Neural cell (in vitro differentiated cells): ENCODE data around the gene ZRANB1. TPM values are rescaled to one million over a fixed set of nuclear protein-coding genes. Genes with fewer than 3 reads are reported as not detected.

Experiments
- H2AFZ ChIP-seq: fragments of 200-600, 300-800 bp; sonication (generic), shearing (Covaris generic); 2 replicates; pipeline ENCODE4 v1.6.0; 2014; ENCODE audit warnings: low read depth, mild to moderate bottlenecking, antibody characterized with exemption, low read length, moderate library complexity
- H3F3A ChIP-seq: fragments of 200-600 bp; shearing (Covaris generic); 2 replicates; pipeline ENCODE4 v1.6.1; 2016; ENCODE audit warnings: mild to moderate bottlenecking, moderate library complexity, mixed read lengths, antibody characterized with exemption, low read length; ENCODE audit not compliant: insufficient read depth, poor library complexity, severe bottlenecking
- H3K27ac ChIP-seq: fragments of 200-600, 300-800 bp; sonication (generic), shearing (Covaris generic); 2 replicates; pipeline ENCODE4 v1.5.1; 2014; ENCODE audit warnings: mild to moderate bottlenecking, low read length, moderate library complexity
- H3K27me3 ChIP-seq: fragments of 300-800, 200-600 bp; sonication (generic), shearing (Covaris generic); 2 replicates; pipeline ENCODE4 v1.6.0; 2014; ENCODE audit warnings: mild to moderate bottlenecking, low read depth, low read length, moderate library complexity; ENCODE audit not compliant: insufficient read depth
- H3K36me3 ChIP-seq: fragments of 300-800, 200-600 bp; sonication (generic), shearing (Covaris generic); 2 replicates; pipeline ENCODE4 v1.5.1; 2014; ENCODE audit warnings: mild to moderate bottlenecking, antibody characterized with exemption, low read length, moderate library complexity; ENCODE audit not compliant: insufficient read depth
- H3K4me2 ChIP-seq: fragments of 300-800, 200-600 bp; sonication (generic), shearing (Covaris generic); 2 replicates; pipeline ENCODE4 v1.6.0; 2014; ENCODE audit warnings: mild to moderate bottlenecking, low read length
- H3K4me3 ChIP-seq: fragments of 300-800, 200-600 bp; sonication (generic), shearing (Covaris generic); 2 replicates; pipeline ENCODE4 v1.5.1; 2014; ENCODE audit warnings: mild to moderate bottlenecking, low read length, moderate library complexity
- H3K79me2 ChIP-seq: fragments of 200-600 bp; shearing (Covaris generic); replicated peaks from 2 replicates; pipeline ENCODE4 v1.6.0; 2014; ENCODE audit warnings: mild to moderate bottlenecking, low read length, moderate library complexity; ENCODE audit not compliant: insufficient read depth
- H3K9ac ChIP-seq: fragments of 300-800, 200-600 bp; sonication (generic), shearing (Covaris generic); 2 replicates; pipeline ENCODE4 v1.6.1; 2016; ENCODE audit warnings: mild to moderate bottlenecking, low read length, mixed read lengths
- H3K9me2 ChIP-seq: fragments of 200-600 bp; shearing (Covaris generic); 2 replicates; pipeline ENCODE4 v1.6.1; 2016; ENCODE audit warnings: mild to moderate bottlenecking, low read length, mixed read lengths; ENCODE audit not compliant: insufficient read depth
- H3K9me3 ChIP-seq: fragments of 200-600, 300-800 bp; sonication (generic), shearing (Covaris generic); 2 replicates; pipeline ENCODE4 v1.6.1; 2016; ENCODE audit warnings: mild to moderate bottlenecking, mixed run types, low read length, moderate library complexity, mixed read lengths
- H4K20me1 ChIP-seq: fragments of 200-600 bp; shearing (Covaris generic); 2 replicates; pipeline ENCODE4 v1.6.1; 2016; ENCODE audit warnings: mild to moderate bottlenecking, mixed run types; ENCODE audit not compliant: insufficient read depth
- EP300 ChIP-seq: fragments of 450-650 bp; conservative IDR thresholded peaks from 2 replicates; pipeline ENCODE4 v1.6.1; 2014; ENCODE audit warnings: antibody characterized with exemption, mild to moderate bottlenecking, moderate library complexity; ENCODE audit not compliant: poor library complexity, severe bottlenecking
- EZH2 ChIP-seq: fragments of 200-600, 300-800 bp; shearing (Covaris generic), sonication (generic); IDR thresholded peaks from 2 replicates; pipeline ENCODE4 v1.6.1; 2014; ENCODE audit warnings: antibody characterized with exemption, low read length, borderline replicate concordance, mild to moderate bottlenecking; ENCODE audit not compliant: insufficient read depth, poor library complexity, severe bottlenecking
- MXI1 ChIP-seq: fragments of 450-650 bp; conservative IDR thresholded peaks from 2 replicates; pipeline ENCODE4 v1.6.1; 2014; ENCODE audit warnings: antibody characterized with exemption, mild to moderate bottlenecking; ENCODE audit not compliant: poor library complexity, severe bottlenecking
- POLR2AphosphoS5 ChIP-seq: IDR thresholded peaks from 2 replicates; pipeline ENCODE4 v1.6.1; 2012
- RAD21 ChIP-seq: fragments of 450-650 bp; conservative IDR thresholded peaks from 2 replicates; pipeline ENCODE4 v1.6.1; 2014; ENCODE audit warnings: antibody characterized with exemption, mild to moderate bottlenecking, moderate library complexity
- SMC3 ChIP-seq: fragments of 450-650 bp; conservative IDR thresholded peaks from 2 replicates; pipeline ENCODE4 v1.6.1; 2014; ENCODE audit warnings: antibody characterized with exemption, mild to moderate bottlenecking, moderate library complexity; ENCODE audit not compliant: poor library complexity
- TAF1 ChIP-seq: IDR thresholded peaks from 2 replicates; pipeline ENCODE4 v1.6.1; 2012; ENCODE audit warnings: low read depth
- polyA plus RNA-seq: library from polyadenylated mRNA; depleted of rRNA; stranded (reverse); fragments of >200 nt; gene quantifications from 2 replicates; pipeline ENCODE4 v1.2.3, GENCODE V29; 2014
- TF ChIP-seq, protein P1 (sequence below): IDR thresholded peaks from 2 replicates; pipeline ENCODE4 v1.6.1; 2012; ENCODE audit warnings: borderline replicate concordance
- TF ChIP-seq, protein P2 (sequence below): fragments of 450-650 bp; IDR thresholded peaks from 2 replicates; pipeline ENCODE4 v1.5.1; 2014; ENCODE audit warnings: antibody characterized with exemption, mild to moderate bottlenecking, moderate library complexity; ENCODE audit not compliant: poor library complexity, severe bottlenecking

Gene ZRANB1
- polyA plus RNA-seq, 1 donor from 2014 or later = 47.7 TPM

DNA sequence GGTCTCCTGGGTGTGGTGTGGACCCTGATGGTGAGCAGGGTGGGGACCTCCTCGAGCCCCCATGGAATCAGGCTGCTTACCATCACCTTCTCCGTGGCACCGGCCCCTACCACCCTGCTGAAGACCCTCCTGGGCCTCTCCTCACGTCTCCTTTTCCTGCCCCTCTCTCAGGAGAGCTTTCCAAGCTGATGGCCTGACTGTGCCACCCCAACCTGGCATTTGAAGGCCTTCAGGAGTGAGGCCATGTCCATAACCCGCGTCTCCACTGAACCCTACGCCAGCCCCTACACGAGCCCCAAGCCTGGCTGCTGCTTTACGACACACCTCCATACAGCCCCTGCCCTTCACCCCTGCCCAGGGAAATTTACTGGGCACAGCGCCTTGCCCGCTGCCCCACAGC lies 55.4 kb downstream of the ZRANB1 start:
- Histone ChIP-seq H2AFZ (no peak overlapping the region), H3K79me2 (no peaks in the 10 kb centered on the region), H3K27me3 (no peaks in the 10 kb centered on the region), H4K20me1 (no peaks in the 10 kb centered on the region), H3K27ac (no peak overlapping the region), H3K4me2 (no peak overlapping the region), H3K4me3 (no peak overlapping the region), H3K9me3 (no peaks in the 10 kb centered on the region), H3K36me3 (no peaks in the 10 kb centered on the region), H3F3A (no peaks in the 10 kb centered on the region), H3K9me2 (no peaks in the 10 kb centered on the region), H3K9ac (no peak overlapping the region)
- no peak for TF ChIP-seq TAF1
- TF ChIP-seq EP300 = no peak
- TF ChIP-seq MXI1 = no peak
- TF ChIP-seq, protein P1, sequence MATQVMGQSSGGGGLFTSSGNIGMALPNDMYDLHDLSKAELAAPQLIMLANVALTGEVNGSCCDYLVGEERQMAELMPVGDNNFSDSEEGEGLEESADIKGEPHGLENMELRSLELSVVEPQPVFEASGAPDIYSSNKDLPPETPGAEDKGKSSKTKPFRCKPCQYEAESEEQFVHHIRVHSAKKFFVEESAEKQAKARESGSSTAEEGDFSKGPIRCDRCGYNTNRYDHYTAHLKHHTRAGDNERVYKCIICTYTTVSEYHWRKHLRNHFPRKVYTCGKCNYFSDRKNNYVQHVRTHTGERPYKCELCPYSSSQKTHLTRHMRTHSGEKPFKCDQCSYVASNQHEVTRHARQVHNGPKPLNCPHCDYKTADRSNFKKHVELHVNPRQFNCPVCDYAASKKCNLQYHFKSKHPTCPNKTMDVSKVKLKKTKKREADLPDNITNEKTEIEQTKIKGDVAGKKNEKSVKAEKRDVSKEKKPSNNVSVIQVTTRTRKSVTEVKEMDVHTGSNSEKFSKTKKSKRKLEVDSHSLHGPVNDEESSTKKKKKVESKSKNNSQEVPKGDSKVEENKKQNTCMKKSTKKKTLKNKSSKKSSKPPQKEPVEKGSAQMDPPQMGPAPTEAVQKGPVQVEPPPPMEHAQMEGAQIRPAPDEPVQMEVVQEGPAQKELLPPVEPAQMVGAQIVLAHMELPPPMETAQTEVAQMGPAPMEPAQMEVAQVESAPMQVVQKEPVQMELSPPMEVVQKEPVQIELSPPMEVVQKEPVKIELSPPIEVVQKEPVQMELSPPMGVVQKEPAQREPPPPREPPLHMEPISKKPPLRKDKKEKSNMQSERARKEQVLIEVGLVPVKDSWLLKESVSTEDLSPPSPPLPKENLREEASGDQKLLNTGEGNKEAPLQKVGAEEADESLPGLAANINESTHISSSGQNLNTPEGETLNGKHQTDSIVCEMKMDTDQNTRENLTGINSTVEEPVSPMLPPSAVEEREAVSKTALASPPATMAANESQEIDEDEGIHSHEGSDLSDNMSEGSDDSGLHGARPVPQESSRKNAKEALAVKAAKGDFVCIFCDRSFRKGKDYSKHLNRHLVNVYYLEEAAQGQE = no peak
- TF ChIP-seq EZH2 = no peak
- TF ChIP-seq SMC3 = no peak

DNA sequence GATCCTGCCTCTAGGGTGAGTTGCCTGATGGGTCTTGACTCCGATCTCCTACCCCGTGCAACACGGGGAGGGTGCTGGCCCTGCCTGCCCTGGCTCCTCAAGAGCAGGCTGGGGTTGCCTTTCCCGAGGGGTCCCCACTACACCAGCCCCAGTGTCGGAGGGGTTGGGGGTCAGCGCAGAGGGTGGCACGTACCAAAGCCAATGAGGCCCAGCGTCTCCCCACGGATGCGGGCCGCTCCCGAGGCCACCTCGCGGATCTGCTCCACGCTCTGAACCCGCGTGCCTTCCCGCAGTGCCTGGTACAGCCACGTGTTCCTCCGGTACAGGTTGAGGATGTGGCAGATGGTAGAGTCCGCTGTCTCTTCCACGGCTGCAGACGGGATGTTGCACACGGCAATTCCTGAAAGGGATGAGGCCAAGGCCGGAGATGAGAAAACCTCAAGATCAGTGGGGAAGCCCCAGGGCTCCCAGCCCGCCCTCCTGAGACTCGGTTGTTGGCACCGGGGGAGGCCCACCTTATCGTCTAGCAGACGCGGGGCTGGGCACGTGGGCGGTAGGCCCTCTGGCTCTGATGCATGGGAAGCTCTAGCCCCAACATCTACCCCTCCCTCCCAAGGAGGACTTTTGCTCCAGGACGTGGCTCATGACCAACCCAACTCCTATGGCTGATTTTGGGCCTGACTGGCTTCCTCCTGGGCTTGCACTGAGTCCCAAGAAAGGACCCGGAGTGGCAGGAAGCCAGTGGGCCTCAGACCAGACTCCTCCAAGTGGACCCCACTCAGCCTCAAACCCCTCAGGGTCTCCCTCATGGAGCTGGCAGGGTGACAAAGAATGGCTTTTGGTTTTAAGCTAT lies 56.1 kb downstream of the ZRANB1 start:
- Histone ChIP-seq H3K36me3 (no peaks in the 10 kb centered on the region), H3K4me3 (no peak overlapping the region), H3K9ac (no peak overlapping the region), H3K27ac (no peak overlapping the region), H3K9me2 (no peaks in the 10 kb centered on the region), H4K20me1 (no peaks in the 10 kb centered on the region), H3K4me2 (no peak overlapping the region), H3K27me3 (no peaks in the 10 kb centered on the region), H3K9me3 (no peaks in the 10 kb centered on the region), H3K79me2 (no peaks in the 10 kb centered on the region), H3F3A (no peaks in the 10 kb centered on the region), H2AFZ (no peak overlapping the region)
- TF ChIP-seq EP300 (no peak), TAF1 (no peak)

DNA sequence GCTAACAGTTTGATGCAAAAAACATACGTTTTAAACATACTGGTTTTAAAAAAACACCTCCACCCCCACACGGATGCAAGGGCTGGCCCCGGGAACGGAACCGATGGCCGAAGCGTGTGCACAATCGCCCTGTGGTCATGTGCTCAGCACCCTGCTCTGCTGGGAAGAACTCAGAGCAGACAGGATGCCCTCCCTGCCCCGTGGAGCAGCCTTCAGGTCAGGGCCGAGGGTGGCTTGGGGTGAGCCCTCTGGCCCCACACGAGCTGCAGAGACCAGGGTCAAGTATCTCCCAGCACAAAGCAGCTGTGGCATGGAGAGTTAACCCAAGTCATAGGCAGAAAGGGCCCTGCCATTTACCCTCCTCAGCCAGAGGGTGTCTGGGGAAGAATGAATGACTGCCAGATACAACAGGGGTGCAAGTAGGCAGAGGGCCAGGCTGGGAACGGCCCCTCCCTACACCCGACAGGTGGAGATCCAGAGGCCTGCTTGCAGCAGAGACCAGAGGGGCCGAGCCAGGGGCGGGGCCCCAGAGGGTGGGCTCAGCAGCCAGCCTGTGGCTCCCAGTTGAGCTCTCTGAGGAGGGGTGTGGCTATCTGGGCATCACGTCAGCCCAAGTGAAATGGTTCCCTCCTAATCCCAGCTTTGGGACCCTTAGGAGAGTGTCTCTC lies 56.8 kb downstream of the ZRANB1 start:
- no peaks in the 10 kb centered on the region for H3F3A ChIP-seq
- no peaks in the 10 kb centered on the region for H3K36me3 ChIP-seq
- H3K9ac ChIP-seq = no peak overlapping the region
- no peak overlapping the region for H3K4me3 ChIP-seq
- H3K27me3 ChIP-seq = no peaks in the 10 kb centered on the region
- no peak overlapping the region for H2AFZ ChIP-seq
- TF ChIP-seq, protein P2, sequence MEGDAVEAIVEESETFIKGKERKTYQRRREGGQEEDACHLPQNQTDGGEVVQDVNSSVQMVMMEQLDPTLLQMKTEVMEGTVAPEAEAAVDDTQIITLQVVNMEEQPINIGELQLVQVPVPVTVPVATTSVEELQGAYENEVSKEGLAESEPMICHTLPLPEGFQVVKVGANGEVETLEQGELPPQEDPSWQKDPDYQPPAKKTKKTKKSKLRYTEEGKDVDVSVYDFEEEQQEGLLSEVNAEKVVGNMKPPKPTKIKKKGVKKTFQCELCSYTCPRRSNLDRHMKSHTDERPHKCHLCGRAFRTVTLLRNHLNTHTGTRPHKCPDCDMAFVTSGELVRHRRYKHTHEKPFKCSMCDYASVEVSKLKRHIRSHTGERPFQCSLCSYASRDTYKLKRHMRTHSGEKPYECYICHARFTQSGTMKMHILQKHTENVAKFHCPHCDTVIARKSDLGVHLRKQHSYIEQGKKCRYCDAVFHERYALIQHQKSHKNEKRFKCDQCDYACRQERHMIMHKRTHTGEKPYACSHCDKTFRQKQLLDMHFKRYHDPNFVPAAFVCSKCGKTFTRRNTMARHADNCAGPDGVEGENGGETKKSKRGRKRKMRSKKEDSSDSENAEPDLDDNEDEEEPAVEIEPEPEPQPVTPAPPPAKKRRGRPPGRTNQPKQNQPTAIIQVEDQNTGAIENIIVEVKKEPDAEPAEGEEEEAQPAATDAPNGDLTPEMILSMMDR = no peak
- TF ChIP-seq RAD21 (no peak), POLR2AphosphoS5 (no peak), EZH2 (no peak)
- no peaks in the 10 kb centered on the region for H3K9me3 ChIP-seq
- no peak overlapping the region for H3K27ac ChIP-seq
- H3K4me2 ChIP-seq = no peak overlapping the region
- H3K9me2 ChIP-seq = no peaks in the 10 kb centered on the region
- no peaks in the 10 kb centered on the region for H4K20me1 ChIP-seq
- H3K79me2 ChIP-seq = no peaks in the 10 kb centered on the region
